GM23338 (cell line): ENCODE data around the gene C1orf116. TPM values are rescaled to one million over a fixed set of nuclear protein-coding genes. Genes with fewer than 3 reads are reported as not detected.

ENCODE experiments used
- ATAC-seq: fragments of 200-7000 bp; cut with Tn5 transposase; 3 replicates; pipeline ENCODE4 v1.9.1; 2020
- DNase-seq: peaks from one replicate; pipeline ENCODE4 v3.0.0-alpha.2; 2015; ENCODE audit warnings: low spot score
- H2AFZ ChIP-seq: fragments of 200-600 bp; sonication (generic); 2 replicates; pipeline ENCODE4 v1.8.0; 2016; ENCODE audit warnings: antibody characterized with exemption, mild to moderate bottlenecking, moderate library complexity
- H3F3A ChIP-seq: fragments of 200-600 bp; sonication (generic); replicated peaks from 2 replicates; pipeline ENCODE4 v1.8.0; 2017; ENCODE audit warnings: antibody characterized with exemption, mixed run types, low read depth
- H3K27ac ChIP-seq: fragments of 200-600 bp; sonication (generic); 2 replicates; pipeline ENCODE4 v1.6.1; 2016; ENCODE audit warnings: low read depth
- H3K27me3 ChIP-seq: fragments of 200-600 bp; sonication (generic); 2 replicates; pipeline ENCODE4 v1.8.0; 2016; ENCODE audit warnings: mild to moderate bottlenecking, mixed run types, moderate library complexity; ENCODE audit not compliant: insufficient read depth
- H3K36me3 ChIP-seq: fragments of 200-600 bp; sonication (generic); 2 replicates; pipeline ENCODE4 v1.8.0; 2016; ENCODE audit warnings: mild to moderate bottlenecking; ENCODE audit not compliant: insufficient read depth
- H3K4me1 ChIP-seq: fragments of 200-600 bp; sonication (generic); 2 replicates; pipeline ENCODE4 v1.8.0; 2016; ENCODE audit warnings: mild to moderate bottlenecking, moderate library complexity; ENCODE audit not compliant: insufficient read depth
- H3K4me2 ChIP-seq: fragments of 200-600 bp; sonication (generic); 2 replicates; pipeline ENCODE4 v1.7.1; 2017; ENCODE audit warnings: mixed run types
- H3K4me3 ChIP-seq: fragments of 200-600 bp; sonication (generic); 2 replicates; pipeline ENCODE4 v1.6.1; 2016; ENCODE audit warnings: mixed run types
- H3K79me2 ChIP-seq: fragments of 200-600 bp; sonication (generic); replicated peaks from 2 replicates; pipeline ENCODE4 v1.8.0; 2017; ENCODE audit warnings: mild to moderate bottlenecking; ENCODE audit not compliant: insufficient read depth
- H3K9me2 ChIP-seq: fragments of 200-600 bp; sonication (generic); 2 replicates; pipeline ENCODE4 v1.8.0; 2017; ENCODE audit not compliant: insufficient read depth
- H4K20me1 ChIP-seq: fragments of 200-600 bp; sonication (generic); replicated peaks from 2 replicates; pipeline ENCODE4 v1.8.0; 2017; ENCODE audit warnings: mild to moderate bottlenecking; ENCODE audit not compliant: insufficient read depth
- H3K27ac Mint-ChIP-seq: 2 replicates; pipeline ENCODE4 v1.8.0; 2020; ENCODE audit warnings: inconsistent platforms, mild to moderate bottlenecking, moderate library complexity, mixed read lengths
- H3K27me3 Mint-ChIP-seq: 3 replicates; pipeline ENCODE4 v1.8.0; 2022; ENCODE audit warnings: low read depth, mild to moderate bottlenecking, moderate library complexity, mixed read lengths, inconsistent platforms; ENCODE audit not compliant: insufficient read depth, poor library complexity
- H3K36me3 Mint-ChIP-seq: 3 replicates; pipeline ENCODE4 v1.8.0; 2021; ENCODE audit warnings: low read depth, mild to moderate bottlenecking, inconsistent platforms, moderate library complexity, mixed read lengths
- H3K4me1 Mint-ChIP-seq: 3 replicates; pipeline ENCODE4 v1.8.0; 2020; ENCODE audit warnings: mild to moderate bottlenecking, inconsistent platforms, mixed read lengths
- H3K4me3 Mint-ChIP-seq: 3 replicates; pipeline ENCODE4 v1.8.0; 2021; ENCODE audit warnings: moderate library complexity, mild to moderate bottlenecking, inconsistent platforms, mixed read lengths
- H3K9me3 Mint-ChIP-seq: 3 replicates; pipeline ENCODE4 v1.8.0; 2020; ENCODE audit warnings: moderate library complexity, mild to moderate bottlenecking, inconsistent platforms, mixed read lengths
- CTCF ChIP-seq, 2 experiments: fragments of 200-600 bp in 1 of 2; sonication (generic) in 1 of 2; conservative IDR thresholded peaks; 2 replicates each; pipeline versions ENCODE4 v1.5.1 to v1.6.1; 2016 to 2017; ENCODE audit warnings: antibody characterized with exemption in 2 of 2, low read depth in 2 of 2, mild to moderate bottlenecking in 2 of 2, moderate library complexity in 1 of 2
- EZH2 ChIP-seq: fragments of 200-600 bp; sonication (generic); IDR thresholded peaks from one replicate; pipeline ENCODE4 v1.8.0; 2017; ENCODE audit warnings: antibody characterized with exemption, mild to moderate bottlenecking, low read depth; ENCODE audit not compliant: unreplicated experiment
- EZH2phosphoT487 ChIP-seq: fragments of 200-600 bp; sonication (generic); IDR thresholded peaks from one replicate; pipeline ENCODE4 v1.8.1; 2018; ENCODE audit warnings: antibody characterized with exemption; ENCODE audit not compliant: unreplicated experiment
- JUNB ChIP-seq: IDR thresholded peaks from one replicate; pipeline ENCODE4 v1.6.1; 2016; ENCODE audit warnings: antibody characterized with exemption; ENCODE audit not compliant: unreplicated experiment
- NANOG ChIP-seq: IDR thresholded peaks from 2 replicates; pipeline ENCODE4 v1.6.1; 2016; ENCODE audit warnings: antibody characterized with exemption, borderline replicate concordance
- POLR2AphosphoS5 ChIP-seq: IDR thresholded peaks from 2 replicates; pipeline ENCODE4 v1.6.1; 2016; ENCODE audit warnings: antibody characterized with exemption, low read depth
- REST ChIP-seq: IDR thresholded peaks from one replicate; pipeline ENCODE4 v1.6.1; 2018; ENCODE audit warnings: antibody characterized with exemption; ENCODE audit not compliant: unreplicated experiment
- STAT1 ChIP-seq: IDR thresholded peaks from one replicate; pipeline ENCODE4 v1.6.1; 2016; ENCODE audit warnings: antibody characterized with exemption; ENCODE audit not compliant: unreplicated experiment
- polyA plus RNA-seq: library from polyadenylated mRNA; unstranded; fragments of >200 nt; fragmentation: Nextera tagmentation; extraction: Ambion mirVana; gene quantifications from 2 replicates; pipeline ENCODE4 v1.2.1, GENCODE V29; 2016
- total RNA-seq: library from RNA; depleted of rRNA; stranded (reverse); fragments of >200 nt; shearing (Covaris generic); gene quantifications from 2 replicates; pipeline ENCODE4 v1.2.3, GENCODE V29; 2014

Gene C1orf116
- total and polyA plus RNA-seq, 2 experiments from 2014 or later, result 2.3 to 5.3 TPM

- no peaks in the 10 kb centered on the region for H3K9me3 Mint-ChIP-seq
- no peak overlapping the region for H3K27ac Mint-ChIP-seq
- H4K20me1 ChIP-seq, result no peaks in the 10 kb centered on the region
- no peaks in the 10 kb centered on the region for H3K27me3 ChIP-seq
- H3K36me3 ChIP-seq, result no peaks in the 10 kb centered on the region
- H3F3A ChIP-seq, result no peaks in the 10 kb centered on the region
- H3K27me3 Mint-ChIP-seq, result peaks cover 5% of the 10 kb centered on the region
- H3K79me2 ChIP-seq, result no peaks in the 10 kb centered on the region
- H3K36me3 Mint-ChIP-seq, result no peaks in the 10 kb centered on the region
- H3K4me1 Mint-ChIP-seq, result peaks cover 6% of the 10 kb centered on the region; the same call in 2 of the 3 replicates
- H3K4me2 ChIP-seq, result no peak overlapping the region
- no peak overlapping the region for H2AFZ ChIP-seq
- H3K4me3 ChIP-seq, result no peak overlapping the region
- H3K4me1 ChIP-seq, result no peaks in the 10 kb centered on the region
- H3K27ac ChIP-seq, result no peak overlapping the region
- TF ChIP-seq STAT1 (no peak), EZH2phosphoT487 (no peak), REST (no peak)
- no peak for DNase-seq
- H3K9me2 ChIP-seq, result no peaks in the 10 kb centered on the region
- H3K4me3 Mint-ChIP-seq, result no peak overlapping the region
- no peak for ATAC-seq
These were observed 25.6 kb downstream of the C1orf116 start for GRCh38 chr1:207006914-207007313.

GRCh38 chr1:207006083-207006482 lies 26.5 kb downstream of the C1orf116 start:
- no peak overlapping the region for H3K4me2 ChIP-seq
- no peaks in the 10 kb centered on the region for H3K36me3 Mint-ChIP-seq
- H3K4me3 Mint-ChIP-seq, result no peak overlapping the region
- H2AFZ ChIP-seq, result no peak overlapping the region
- H3K27ac ChIP-seq, result no peak overlapping the region
- no peaks in the 10 kb centered on the region for H3F3A ChIP-seq
- no peak overlapping the region for H3K4me3 ChIP-seq
- H3K79me2 ChIP-seq, result no peaks in the 10 kb centered on the region
- no peaks in the 10 kb centered on the region for H3K9me2 ChIP-seq
- H3K9me3 Mint-ChIP-seq, result no peaks in the 10 kb centered on the region
- H3K27ac Mint-ChIP-seq, result no peak overlapping the region
- H3K27me3 ChIP-seq, result no peaks in the 10 kb centered on the region
- no peaks in the 10 kb centered on the region for H4K20me1 ChIP-seq
- no peak for DNase-seq
- no peaks in the 10 kb centered on the region for H3K4me1 ChIP-seq
- no peaks in the 10 kb centered on the region for H3K36me3 ChIP-seq
- no peak for ATAC-seq
- H3K27me3 Mint-ChIP-seq, result peaks cover 5% of the 10 kb centered on the region
- peaks cover 8% of the 10 kb centered on the region; the same call in 2 of the 3 replicates for H3K4me1 Mint-ChIP-seq
- TF ChIP-seq REST (no peak), POLR2AphosphoS5 (no peak), CTCF (conservative IDR thresholded peaks at IDR 0.05; ENCODE audit: low read depth in 2 of 2) (no peak), EZH2 (no peak), JUNB (no peak), NANOG (no peak)
